Type B pancreatic cell (in vitro differentiated cells): ENCODE results near the gene DNMT1. TPM values are rescaled to one million over a fixed set of nuclear protein-coding genes. Genes with fewer than 3 reads are reported as not detected.

ENCODE experiments used
- DNase-seq: peaks from one replicate; pipeline ENCODE4 v3.0.0; 2021; ENCODE audit warnings: mixed read lengths; ENCODE audit not compliant: unreplicated experiment; ENCODE audit errors: extremely low spot score
- H3K27ac Mint-ChIP-seq: 2 replicates; pipeline ENCODE4 v1.8.0; 2021; ENCODE audit warnings: mild to moderate bottlenecking, mixed read lengths
- H3K27me3 Mint-ChIP-seq: 2 replicates; pipeline ENCODE4 v1.8.0; 2021; ENCODE audit warnings: mixed read lengths
- H3K36me3 Mint-ChIP-seq: 2 replicates; pipeline ENCODE4 v1.8.0; 2021; ENCODE audit warnings: mixed read lengths
- H3K4me1 Mint-ChIP-seq: one replicate; pipeline ENCODE4 v1.8.0; 2021; ENCODE audit warnings: mixed read lengths; ENCODE audit not compliant: unreplicated experiment
- H3K4me3 Mint-ChIP-seq: 2 replicates; pipeline ENCODE4 v1.8.0; 2021; ENCODE audit warnings: mild to moderate bottlenecking, mixed read lengths
- H3K9me3 Mint-ChIP-seq: 2 replicates; pipeline ENCODE4 v1.8.0; 2021; ENCODE audit warnings: mixed read lengths
- CTCF ChIP-seq: fragments of 200-600 bp; sonication (generic); conservative IDR thresholded peaks from 2 replicates; pipeline ENCODE4 v1.5.0; 2021; ENCODE audit warnings: antibody characterized with exemption, mild to moderate bottlenecking
- total RNA-seq: library from RNA; stranded (reverse); gene quantifications from 2 replicates; pipeline ENCODE4 v1.2.1, GENCODE V29; 2021; ENCODE audit warnings: low replicate concordance

Gene DNMT1
- total RNA-seq, 1 donor from 2014 or later: 167 TPM

GRCh38 chr19:10092648-10093294 is 102.0 kb downstream of the DNMT1 start:
- H3K36me3 Mint-ChIP-seq: peaks cover 5% of the 10 kb centered on the region
- H3K4me3 Mint-ChIP-seq: no peak overlapping the region
- DNase-seq: no peak
- no peaks in the 10 kb centered on the region for H3K4me1 Mint-ChIP-seq
- H3K27ac Mint-ChIP-seq: no peak overlapping the region
- no peak for TF ChIP-seq CTCF
- no peaks in the 10 kb centered on the region for H3K9me3 Mint-ChIP-seq
- peaks cover 11% of the 10 kb centered on the region for H3K27me3 Mint-ChIP-seq

DNA sequence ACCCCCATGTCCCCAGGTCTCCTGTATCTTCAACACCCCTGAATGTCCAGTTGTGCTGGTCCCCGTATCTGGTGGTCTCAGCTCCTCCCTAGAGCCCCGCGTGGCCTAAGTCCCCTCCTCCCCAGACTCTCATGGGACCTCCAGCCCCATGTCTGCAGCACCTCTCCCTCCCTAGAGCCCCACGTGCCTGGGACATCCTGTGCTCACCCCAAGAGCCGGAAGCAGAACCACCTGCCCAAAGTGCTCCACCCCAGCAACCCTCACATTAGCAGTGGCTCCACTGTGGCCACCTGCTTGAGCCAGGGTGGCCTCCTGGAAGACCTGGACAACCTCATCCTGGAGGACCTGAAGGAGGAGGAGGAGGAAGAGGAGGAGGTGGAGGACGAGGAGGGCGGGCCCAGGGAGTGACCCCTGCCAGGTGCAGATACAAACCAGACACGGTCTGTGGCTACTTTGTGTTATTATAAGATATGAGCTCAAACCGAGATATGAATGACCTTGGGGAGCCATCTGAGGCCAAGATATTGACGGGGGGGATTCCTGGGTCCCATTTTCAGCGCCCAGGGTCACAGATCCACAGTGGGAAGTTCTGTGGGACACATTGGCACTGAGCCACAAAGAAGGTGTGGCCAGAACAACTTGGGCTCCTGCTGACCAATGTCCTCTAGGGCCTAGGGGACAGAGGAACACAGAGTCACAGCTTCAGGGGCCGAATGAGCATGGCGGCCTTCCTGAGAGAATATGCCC is 102.7 kb downstream of the DNMT1 start:
- no peak for DNase-seq
- Mint-ChIP-seq H3K27ac (no peak overlapping the region), H3K27me3 (peaks cover 11% of the 10 kb centered on the region), H3K4me3 (no peak overlapping the region), H3K36me3 (peaks cover 5% of the 10 kb centered on the region), H3K9me3 (no peaks in the 10 kb centered on the region), H3K4me1 (no peaks in the 10 kb centered on the region)
- TF ChIP-seq CTCF: no peak

- H3K36me3 Mint-ChIP-seq: peaks cover 5% of the 10 kb centered on the region
- no peak overlapping the region for H3K4me3 Mint-ChIP-seq
- no peak overlapping the region for H3K27ac Mint-ChIP-seq
- DNase-seq: no peak
- no peaks in the 10 kb centered on the region for H3K9me3 Mint-ChIP-seq
- H3K4me1 Mint-ChIP-seq: no peaks in the 10 kb centered on the region
- peaks cover 11% of the 10 kb centered on the region for H3K27me3 Mint-ChIP-seq
- TF ChIP-seq CTCF: no peak
These were observed 103.4 kb downstream of the DNMT1 start for GRCh38 chr19:10091370-10091687.

DNA sequence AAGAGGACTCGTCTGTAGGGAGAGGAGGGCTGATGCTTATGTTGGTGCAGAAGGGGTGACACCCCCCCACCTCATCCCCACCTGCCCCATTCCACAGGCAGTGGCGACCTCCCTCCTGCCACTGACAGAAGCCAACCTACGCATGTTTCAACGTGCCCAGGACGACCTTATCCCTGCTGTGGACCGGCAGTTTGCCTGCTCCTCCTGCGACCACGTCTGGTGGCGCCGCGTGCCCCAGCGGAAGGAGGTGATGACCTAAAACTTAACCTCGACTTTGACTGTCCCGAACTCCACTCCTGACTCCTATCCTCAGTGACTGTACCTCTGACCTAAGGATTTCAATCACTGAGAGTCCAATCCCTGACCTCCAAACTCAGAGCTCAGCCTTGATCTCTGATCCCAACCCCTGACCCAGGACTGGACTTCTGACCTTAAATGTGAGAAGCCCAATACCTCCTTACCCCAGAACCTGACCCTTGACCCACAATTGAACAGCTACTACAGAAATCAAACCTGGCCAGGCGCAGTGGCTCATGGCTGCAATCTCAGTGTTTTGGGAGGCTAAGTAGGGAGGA is 104.9 kb downstream of the DNMT1 start:
- Mint-ChIP-seq H3K9me3 (no peaks in the 10 kb centered on the region), H3K27me3 (peaks cover 15% of the 10 kb centered on the region), H3K4me3 (no peak overlapping the region), H3K27ac (no peak overlapping the region), H3K36me3 (peaks cover 5% of the 10 kb centered on the region), H3K4me1 (no peaks in the 10 kb centered on the region)
- no peak for TF ChIP-seq CTCF
- no peak for DNase-seq

- Mint-ChIP-seq H3K4me1 (no peaks in the 10 kb centered on the region), H3K27me3 (peaks cover 17% of the 10 kb centered on the region), H3K4me3 (no peak overlapping the region), H3K9me3 (no peaks in the 10 kb centered on the region), H3K27ac (no peak overlapping the region), H3K36me3 (peaks cover 5% of the 10 kb centered on the region)
- TF ChIP-seq CTCF: no peak
- no peak for DNase-seq
These were observed 105.7 kb downstream of the DNMT1 start for GRCh38 chr19:10088949-10089554.
